Measurements from ENCODE around the gene NLRP9.

Gene NLRP9

DNA sequence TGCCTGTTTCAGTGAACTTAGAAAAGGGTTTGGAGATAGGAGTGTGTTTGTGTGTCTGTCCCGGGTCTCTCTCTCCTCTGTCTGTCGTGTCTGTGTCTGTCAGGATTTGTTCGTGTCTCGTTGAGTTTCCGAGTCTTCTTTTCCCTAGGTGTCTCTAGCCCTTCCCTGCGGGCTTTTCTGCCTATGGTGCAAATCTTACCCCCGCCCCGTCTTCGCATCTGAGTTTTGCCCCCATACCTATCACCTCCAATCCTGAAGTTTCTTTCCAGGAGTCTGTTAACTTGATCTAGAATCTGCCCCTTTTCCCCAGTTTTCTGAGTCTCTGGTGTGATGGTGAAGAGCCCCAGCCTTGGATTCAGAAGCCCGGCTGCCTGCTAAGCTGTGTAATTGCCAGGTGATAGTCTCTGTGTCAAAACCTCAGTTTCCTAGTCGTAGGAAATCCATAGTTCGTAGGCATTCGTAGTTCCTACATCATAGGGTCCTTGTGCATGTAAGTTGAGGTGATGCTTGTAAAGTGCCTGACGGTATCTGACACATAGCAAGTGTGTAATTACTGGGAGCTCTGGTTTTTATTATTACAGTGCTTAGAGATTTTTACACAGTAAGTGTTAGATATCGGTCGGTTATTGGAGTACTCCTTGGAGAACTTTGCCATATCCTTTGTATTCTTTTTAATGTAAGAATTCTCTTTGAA lies 62.4 kb downstream of the NLRP9 start:
- H3K4me3 ChIP-seq (ENCODE audit: low read depth, low read length): peak overlapping the region; percentile 96
- TF ChIP-seq, protein P1, sequence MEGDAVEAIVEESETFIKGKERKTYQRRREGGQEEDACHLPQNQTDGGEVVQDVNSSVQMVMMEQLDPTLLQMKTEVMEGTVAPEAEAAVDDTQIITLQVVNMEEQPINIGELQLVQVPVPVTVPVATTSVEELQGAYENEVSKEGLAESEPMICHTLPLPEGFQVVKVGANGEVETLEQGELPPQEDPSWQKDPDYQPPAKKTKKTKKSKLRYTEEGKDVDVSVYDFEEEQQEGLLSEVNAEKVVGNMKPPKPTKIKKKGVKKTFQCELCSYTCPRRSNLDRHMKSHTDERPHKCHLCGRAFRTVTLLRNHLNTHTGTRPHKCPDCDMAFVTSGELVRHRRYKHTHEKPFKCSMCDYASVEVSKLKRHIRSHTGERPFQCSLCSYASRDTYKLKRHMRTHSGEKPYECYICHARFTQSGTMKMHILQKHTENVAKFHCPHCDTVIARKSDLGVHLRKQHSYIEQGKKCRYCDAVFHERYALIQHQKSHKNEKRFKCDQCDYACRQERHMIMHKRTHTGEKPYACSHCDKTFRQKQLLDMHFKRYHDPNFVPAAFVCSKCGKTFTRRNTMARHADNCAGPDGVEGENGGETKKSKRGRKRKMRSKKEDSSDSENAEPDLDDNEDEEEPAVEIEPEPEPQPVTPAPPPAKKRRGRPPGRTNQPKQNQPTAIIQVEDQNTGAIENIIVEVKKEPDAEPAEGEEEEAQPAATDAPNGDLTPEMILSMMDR (IDR thresholded peaks at IDR 0.05; ENCODE audit: insufficient read depth, low read depth, low read length, missing control alignments): no peak
- DNase-seq (ENCODE audit: low read depth): no peak

DNA sequence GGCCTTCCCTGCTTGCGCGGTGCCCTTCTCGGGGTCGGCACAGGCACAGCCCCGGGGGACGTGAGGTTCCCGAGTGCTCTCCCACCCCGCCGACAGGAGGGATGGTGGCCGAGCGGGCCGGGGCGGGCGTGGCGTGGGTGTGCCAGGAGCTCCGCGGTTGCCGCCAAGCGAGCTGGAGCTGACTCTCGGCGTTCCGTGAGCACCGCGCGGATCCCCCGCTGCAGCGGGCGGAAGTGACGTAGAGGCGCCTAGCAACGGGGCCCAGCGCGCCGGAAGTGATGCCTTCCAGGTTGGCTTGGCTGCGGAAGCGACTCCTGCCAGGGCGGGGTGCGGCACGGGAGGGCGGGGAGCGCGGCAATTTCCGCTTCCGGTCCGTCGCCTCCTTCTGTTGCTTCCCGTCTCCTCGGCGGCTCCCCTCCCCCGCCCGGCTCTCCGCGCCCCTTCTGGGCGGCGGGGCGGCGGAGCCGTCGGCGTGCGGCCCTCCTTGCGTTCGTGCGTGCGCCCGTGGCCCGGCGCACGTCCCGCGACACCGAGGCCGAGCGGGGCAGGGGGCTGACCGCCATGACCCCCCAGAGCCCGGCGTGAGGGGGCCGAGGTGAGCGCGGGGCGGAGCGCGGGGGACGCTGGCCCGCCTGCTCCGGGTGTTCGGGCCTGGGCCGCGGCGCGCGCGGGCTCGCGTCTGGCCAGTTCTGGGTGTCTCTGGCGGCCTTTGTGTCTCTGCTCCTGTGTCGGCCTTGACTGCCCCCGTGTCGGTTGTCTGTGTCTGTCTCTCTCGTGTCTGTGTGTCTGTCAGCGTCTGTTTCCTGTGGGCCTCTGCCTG lies 63.2 kb downstream of the NLRP9 start, which contains the start of gene EPN1:
Gene EPN1 (plus strand): TSS at position 386 of the 820 bp plus-strand sequence. CDS start 3,402 bp downstream, outside the sequence.
- peak; percentile 98 for DNase-seq (ENCODE audit: low read depth)
- H3K4me3 ChIP-seq (ENCODE audit: low read depth, low read length): peak within 1 kb of the TSS; percentile 96
- TF ChIP-seq, protein P1 (IDR thresholded peaks at IDR 0.05; ENCODE audit: insufficient read depth, low read depth, low read length, missing control alignments): no peak

DNA sequence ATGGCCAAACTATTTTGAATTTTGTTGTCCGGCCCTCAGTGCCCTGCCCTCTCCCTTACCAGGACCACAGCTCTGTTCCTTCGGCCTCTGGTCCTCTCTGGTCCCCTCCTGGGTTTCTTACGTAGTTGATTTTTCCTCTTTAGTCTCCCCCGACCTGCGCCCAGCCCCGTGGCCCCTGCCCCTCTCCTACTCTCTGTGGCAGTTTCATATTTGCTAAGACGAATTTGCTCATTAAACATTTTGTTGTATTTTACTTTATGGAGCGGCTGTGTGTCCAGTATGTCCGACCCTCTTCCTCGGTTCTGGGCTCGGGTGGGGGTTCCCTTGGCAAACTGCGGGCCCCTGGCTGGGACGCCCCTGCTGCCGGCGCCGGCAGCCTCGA lies 63.8 kb downstream of the NLRP9 start:
- H3K4me3 ChIP-seq (ENCODE audit: low read depth, low read length): peak overlapping the region; percentile 33
- DNase-seq (ENCODE audit: low read depth): no peak
- TF ChIP-seq, protein P1 (IDR thresholded peaks at IDR 0.05; ENCODE audit: insufficient read depth, low read depth, low read length, missing control alignments): no peak

DNA sequence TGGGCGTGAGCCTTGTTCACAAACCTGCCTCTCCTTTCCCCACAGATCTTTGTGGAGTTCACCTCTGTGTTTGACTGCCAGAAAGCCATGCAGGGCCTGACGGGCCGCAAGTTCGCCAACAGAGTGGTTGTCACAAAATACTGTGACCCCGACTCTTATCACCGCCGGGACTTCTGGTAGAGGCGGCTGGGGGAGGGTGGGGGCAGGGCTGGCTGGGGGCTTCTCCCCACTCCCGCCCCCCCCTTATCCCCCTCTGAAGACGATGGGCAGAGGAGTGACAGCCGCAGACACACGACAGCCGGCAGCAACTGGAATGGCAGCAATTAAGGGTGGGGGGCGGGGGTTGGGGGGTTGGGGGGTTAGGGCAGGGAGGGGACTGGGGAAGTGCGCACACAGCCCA lies 64.3 kb downstream of the NLRP9 start:
- TF ChIP-seq, protein P1 (IDR thresholded peaks at IDR 0.05; ENCODE audit: insufficient read depth, low read depth, low read length, missing control alignments): no peak
- no peak overlapping the region for H3K4me3 ChIP-seq (ENCODE audit: low read depth, low read length)
- DNase-seq (ENCODE audit: low read depth): no peak

DNA sequence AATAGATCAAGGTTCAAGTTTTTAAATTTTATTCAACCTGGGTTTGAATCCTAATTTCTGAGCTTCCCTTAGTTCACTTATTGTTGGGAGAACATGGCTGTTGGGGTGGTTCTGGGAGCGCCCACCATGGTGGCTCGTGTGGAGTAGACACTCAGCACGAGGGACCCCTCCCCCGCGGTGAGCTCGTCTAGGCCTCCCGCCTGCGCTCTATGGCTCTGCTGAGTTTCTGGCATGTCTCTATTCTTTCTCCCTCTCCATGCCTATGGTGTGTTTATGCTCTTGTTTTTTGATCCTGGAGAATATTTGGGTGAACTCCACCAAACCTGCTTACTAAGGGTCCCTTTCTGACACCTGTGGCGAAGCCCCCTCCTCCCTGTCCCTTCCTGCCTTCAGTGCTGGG lies 64.7 kb downstream of the NLRP9 start:
- TF ChIP-seq, protein P1 (IDR thresholded peaks at IDR 0.05; ENCODE audit: insufficient read depth, low read depth, low read length, missing control alignments): no peak
- DNase-seq (ENCODE audit: low read depth): no peak
- H3K4me3 ChIP-seq (ENCODE audit: low read depth, low read length): no peak overlapping the region

DNA sequence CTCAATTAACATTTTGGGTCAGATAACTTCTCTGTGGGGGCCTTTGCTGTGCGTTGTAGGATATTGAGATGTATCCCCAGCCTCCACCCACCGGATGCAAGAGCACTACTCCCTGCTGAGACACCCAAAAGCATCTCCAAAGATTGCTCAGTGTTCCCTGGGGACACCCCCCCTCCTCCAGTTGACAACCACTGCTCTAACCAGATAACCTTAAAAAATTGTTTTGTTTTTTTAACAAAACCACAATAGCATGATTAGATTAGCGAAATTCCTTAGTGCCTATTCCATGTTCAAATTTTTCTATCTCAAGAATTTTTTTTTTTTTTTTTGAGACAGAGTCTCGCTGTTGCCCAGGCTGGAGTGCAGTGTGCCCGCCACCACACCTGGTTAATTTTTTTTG lies 65.8 kb downstream of the NLRP9 start:
- no peak for DNase-seq (ENCODE audit: low read depth)
- H3K4me3 ChIP-seq (ENCODE audit: low read depth, low read length): no peak overlapping the region
- TF ChIP-seq, protein P1 (IDR thresholded peaks at IDR 0.05; ENCODE audit: insufficient read depth, low read depth, low read length, missing control alignments): no peak

Data from GM12865 (cell line).